OCI-LY7 (cell line): ENCODE measurements around the gene SPATA24.

ENCODE experiments used
- EZH2phosphoT487 ChIP-seq: fragments of 200-600 bp; sonication (generic); IDR thresholded peaks from 2 replicates; pipeline ENCODE4 v1.6.1; 2018; ENCODE audit warnings: low read depth, borderline replicate concordance, mild to moderate bottlenecking, mixed run types, antibody characterized with exemption, low read length, moderate library complexity, mixed read lengths
- TF ChIP-seq, protein P1 (sequence below): fragments of 200-600 bp; sonication (generic); conservative IDR thresholded peaks from 2 replicates; pipeline ENCODE4 v1.5.1; 2014; ENCODE audit warnings: mild to moderate bottlenecking, antibody characterized with exemption, low read length, moderate library complexity, mixed read lengths

DNA sequence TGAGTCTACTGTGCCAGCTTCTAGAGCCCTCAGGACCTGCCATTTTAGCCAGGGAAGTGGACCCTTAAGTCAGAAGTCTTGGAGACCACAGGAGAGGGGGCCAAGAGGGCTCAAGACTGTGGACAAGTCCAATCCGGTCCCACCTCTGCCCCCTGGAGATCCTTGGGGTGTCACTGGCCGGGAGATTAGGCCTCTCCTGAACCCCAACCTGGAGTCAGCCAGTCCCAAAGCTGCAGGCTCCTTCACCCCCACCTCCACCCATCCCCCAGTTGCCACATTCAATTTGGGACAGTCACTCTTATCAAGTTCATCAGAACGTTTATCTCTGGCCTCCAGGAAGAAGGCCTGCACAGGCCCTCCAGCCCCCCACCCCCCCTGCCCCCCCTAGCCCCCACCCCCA, 21.1 kb downstream of the SPATA24 start:
- TF ChIP-seq, protein P1, sequence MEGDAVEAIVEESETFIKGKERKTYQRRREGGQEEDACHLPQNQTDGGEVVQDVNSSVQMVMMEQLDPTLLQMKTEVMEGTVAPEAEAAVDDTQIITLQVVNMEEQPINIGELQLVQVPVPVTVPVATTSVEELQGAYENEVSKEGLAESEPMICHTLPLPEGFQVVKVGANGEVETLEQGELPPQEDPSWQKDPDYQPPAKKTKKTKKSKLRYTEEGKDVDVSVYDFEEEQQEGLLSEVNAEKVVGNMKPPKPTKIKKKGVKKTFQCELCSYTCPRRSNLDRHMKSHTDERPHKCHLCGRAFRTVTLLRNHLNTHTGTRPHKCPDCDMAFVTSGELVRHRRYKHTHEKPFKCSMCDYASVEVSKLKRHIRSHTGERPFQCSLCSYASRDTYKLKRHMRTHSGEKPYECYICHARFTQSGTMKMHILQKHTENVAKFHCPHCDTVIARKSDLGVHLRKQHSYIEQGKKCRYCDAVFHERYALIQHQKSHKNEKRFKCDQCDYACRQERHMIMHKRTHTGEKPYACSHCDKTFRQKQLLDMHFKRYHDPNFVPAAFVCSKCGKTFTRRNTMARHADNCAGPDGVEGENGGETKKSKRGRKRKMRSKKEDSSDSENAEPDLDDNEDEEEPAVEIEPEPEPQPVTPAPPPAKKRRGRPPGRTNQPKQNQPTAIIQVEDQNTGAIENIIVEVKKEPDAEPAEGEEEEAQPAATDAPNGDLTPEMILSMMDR = no peak
- TF ChIP-seq EZH2phosphoT487 = no peak
